HepG2 (cell line): ENCODE data around the gene FBXL13. TPM values are rescaled to one million over a fixed set of nuclear protein-coding genes. Genes with fewer than 3 reads are reported as not detected.

ENCODE experiments used
- ATF3 ChIP-seq: sonication (generic); formaldehyde crosslinking; IDR thresholded peaks from 2 replicates; pipeline ENCODE4 v1.4.0; 2020; ENCODE audit warnings: missing genetic modification reagents
- CREB1 ChIP-seq, 2 experiments: fragments of 450-650 bp in 1 of 2; IDR thresholded peaks; 2 replicates each; pipeline ENCODE4 v1.6.1; 2016 to 2017; ENCODE audit warnings: control low read depth in 1 of 2, mild to moderate bottlenecking in 1 of 2, missing compliant biosample characterization in 1 of 2, missing genetic modification characterization in 1 of 2
- FOXA1 ChIP-seq, 2 experiments: fragments of 450-650 bp in 1 of 2; sonication (generic) in 1 of 2; formaldehyde crosslinking in 1 of 2; IDR thresholded peaks; 2 replicates each; pipeline versions ENCODE4 v1.4.0 to v1.6.1; 2016 to 2020; ENCODE audit warnings: missing genetic modification reagents in 1 of 2
- IRF2 ChIP-seq: IDR thresholded peaks from 2 replicates; pipeline ENCODE4 v1.6.1; 2018; ENCODE audit warnings: missing genetic modification reagents, missing compliant biosample characterization
- PAXIP1 ChIP-seq: sonication (generic); formaldehyde crosslinking; conservative IDR thresholded peaks from 2 replicates; pipeline ENCODE4 v1.4.0; 2020; ENCODE audit warnings: mild to moderate bottlenecking, missing genetic modification reagents, moderate library complexity
- PLSCR1 ChIP-seq: sonication (generic); formaldehyde crosslinking; IDR thresholded peaks from 2 replicates; pipeline ENCODE4 v1.5.0; 2020; ENCODE audit warnings: missing genetic modification reagents, mild to moderate bottlenecking, borderline replicate concordance
- PRDM15 ChIP-seq: sonication (generic); formaldehyde crosslinking; IDR thresholded peaks from 2 replicates; pipeline ENCODE4 v1.4.0; 2020; ENCODE audit warnings: missing genetic modification reagents
- STAT6 ChIP-seq: sonication (generic); formaldehyde crosslinking; IDR thresholded peaks from 2 replicates; pipeline ENCODE4 v1.4.0; 2020; ENCODE audit warnings: missing genetic modification reagents, mild to moderate bottlenecking, borderline replicate concordance
- TOPORS ChIP-seq: sonication (generic); formaldehyde crosslinking; IDR thresholded peaks from 2 replicates; pipeline ENCODE4 v1.8.0; 2023; ENCODE audit warnings: mild to moderate bottlenecking, missing genetic modification reagents
- TRAFD1 ChIP-seq: sonication (generic); formaldehyde crosslinking; IDR thresholded peaks from 2 replicates; pipeline ENCODE4 v1.5.1; 2020; ENCODE audit warnings: missing genetic modification reagents, mild to moderate bottlenecking, borderline replicate concordance
- ZBTB7A ChIP-seq: sonication (generic); formaldehyde crosslinking; IDR thresholded peaks from 2 replicates; pipeline ENCODE4 v1.8.0; 2022; ENCODE audit warnings: mild to moderate bottlenecking, missing genetic modification reagents
- ZNF230 ChIP-seq: sonication (generic); formaldehyde crosslinking; IDR thresholded peaks from 2 replicates; pipeline ENCODE4 v1.4.0; 2020; ENCODE audit warnings: mild to moderate bottlenecking, missing genetic modification reagents
- ZNF713 ChIP-seq: sonication (generic); formaldehyde crosslinking; IDR thresholded peaks from 2 replicates; pipeline ENCODE4 v1.4.0; 2020; ENCODE audit warnings: mild to moderate bottlenecking, missing genetic modification reagents
- ZNF773 ChIP-seq: sonication (generic); formaldehyde crosslinking; IDR thresholded peaks from 2 replicates; pipeline ENCODE4 v1.4.0; 2020; ENCODE audit warnings: missing genetic modification reagents, borderline replicate concordance
- ZSCAN21 ChIP-seq: sonication (generic); formaldehyde crosslinking; IDR thresholded peaks from 2 replicates; pipeline ENCODE4 v1.8.0; 2022; ENCODE audit warnings: mild to moderate bottlenecking, missing genetic modification reagents, moderate library complexity, borderline replicate concordance
- polyA plus RNA-seq, 8 experiments: library from polyadenylated mRNA; depleted of rRNA in 3 of 8; stranded (reverse) in 7 of 8; unstranded in 1 of 8; fragments of >200 nt; fragmentation: Illumina TruSeq in 4 of 8; extraction: Trizol in 4 of 8; gene quantifications; 2 replicates each; pipeline versions ENCODE4 v1.2.1 to v1.2.3, GENCODE V29; 2011 to 2016; ENCODE audit warnings: low read depth in 4 of 8, missing spikeins in 1 of 8, mixed read lengths in 1 of 8; ENCODE audit not compliant: insufficient read depth in 1 of 8
- total RNA-seq, 5 experiments: library from RNA; depleted of rRNA; stranded (reverse); fragments of >200 nt; fragmentation: Illumina TruSeq; extraction: Trizol; gene quantifications; 2 replicates each; pipeline ENCODE4 v1.2.3, GENCODE V29; 2016; ENCODE audit warnings: low read depth in 1 of 5

The FBXL13 gene
- total and polyA plus RNA-seq, 2 of the 13 experiments (the other 11 are each of a cell fraction or from before 2014, with no cell fraction given): 0.24 to 0.77 TPM

- TF ChIP-seq PAXIP1 (CRISPR knock-in tag) (no peak), TOPORS (CRISPR knock-in tag) (no peak), PRDM15 (CRISPR knock-in tag) (no peak), IRF2 (CRISPR knock-in tag) (0 out of 2 replicates have a peak, but pooled peaks have one; percentile 16), TRAFD1 (CRISPR knock-in tag) (no peak), STAT6 (CRISPR knock-in tag) (no peak), ZSCAN21 (CRISPR knock-in tag) (no peak), FOXA1 (IDR thresholded peaks at IDR 0.05) (no peak), FOXA1 (CRISPR knock-in tag; IDR thresholded peaks at IDR 0.05) (0 out of 2 replicates have a peak, but pooled peaks have one; percentile 12), PLSCR1 (no peak), ZBTB7A (CRISPR knock-in tag) (no peak), ATF3 (CRISPR knock-in tag) (peak; percentile 76), CREB1 (IDR thresholded peaks at IDR 0.05) (peak; percentile 67), CREB1 (CRISPR knock-in tag; IDR thresholded peaks at IDR 0.05) (no peak), ZNF230 (CRISPR knock-in tag) (no peak), ZNF713 (CRISPR knock-in tag) (no peak), ZNF773 (CRISPR knock-in tag) (no peak)
These were observed 198.8 kb downstream of the FBXL13 start (continued) for GRCh38 chr7:102875700-102876295.
